Metanephros (tissue), 1 donor: ENCODE measurements around the gene C2orf81. TPM values are rescaled to one million over a fixed set of nuclear protein-coding genes. Genes with fewer than 3 reads are reported as not detected.

Source experiments
- total RNA-seq: library from RNA; depleted of rRNA; stranded (reverse); fragments of >200 nt; gene quantifications from one replicate; pipeline ENCODE4 v1.2.3, GENCODE V29; 2014

C2orf81 gene
- total RNA-seq = 3.7 TPM

DNA sequence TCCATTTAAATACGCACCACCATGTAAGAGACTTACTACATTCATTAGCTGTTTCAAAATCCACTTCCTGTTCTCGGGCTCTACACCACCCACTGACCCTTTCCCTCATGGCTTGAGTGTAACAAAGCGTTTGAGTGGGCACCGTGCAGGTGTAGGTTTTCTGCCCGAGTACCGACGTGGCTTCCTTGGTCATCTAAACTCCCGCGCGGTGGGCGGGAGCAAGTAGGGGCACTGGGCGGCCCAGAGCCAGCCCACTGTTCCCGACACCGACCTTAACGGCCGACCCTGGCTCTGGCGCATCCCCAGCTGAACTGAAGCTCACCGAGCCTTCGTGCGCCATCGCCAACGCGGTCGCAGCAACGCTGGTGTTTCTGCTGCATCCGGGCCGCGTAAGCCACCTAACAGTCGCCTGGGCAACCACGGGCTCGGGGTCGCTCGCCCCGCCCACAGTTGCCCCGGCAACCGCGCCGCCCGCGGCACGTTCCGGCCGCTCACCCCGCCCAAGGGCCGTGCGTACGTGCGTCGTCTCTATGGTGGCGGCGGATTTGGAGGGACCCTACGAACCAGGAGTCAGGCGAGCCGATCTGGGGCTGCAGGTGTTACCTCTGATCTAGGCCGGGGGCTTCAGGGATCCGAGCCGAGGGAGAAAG, at the start of gene C2orf81, which contains the start of gene WDR54:
C2orf81 (minus strand) TSS at position 399 of the 650 bp plus-strand sequence; CDS start at position 340, 59 bp downstream.
WDR54 (plus strand) TSS at position 510 of the 650 bp plus-strand sequence. CDS start 424 bp downstream, outside the sequence.

GRCh38 chr2:74458132-74458937, 36.9 kb upstream of the C2orf81 start, which contains the start of gene WBP1:
WBP1 (plus strand) TSS chr2:74458438; CDS start chr2:74458603, 165 bp downstream.

DNA sequence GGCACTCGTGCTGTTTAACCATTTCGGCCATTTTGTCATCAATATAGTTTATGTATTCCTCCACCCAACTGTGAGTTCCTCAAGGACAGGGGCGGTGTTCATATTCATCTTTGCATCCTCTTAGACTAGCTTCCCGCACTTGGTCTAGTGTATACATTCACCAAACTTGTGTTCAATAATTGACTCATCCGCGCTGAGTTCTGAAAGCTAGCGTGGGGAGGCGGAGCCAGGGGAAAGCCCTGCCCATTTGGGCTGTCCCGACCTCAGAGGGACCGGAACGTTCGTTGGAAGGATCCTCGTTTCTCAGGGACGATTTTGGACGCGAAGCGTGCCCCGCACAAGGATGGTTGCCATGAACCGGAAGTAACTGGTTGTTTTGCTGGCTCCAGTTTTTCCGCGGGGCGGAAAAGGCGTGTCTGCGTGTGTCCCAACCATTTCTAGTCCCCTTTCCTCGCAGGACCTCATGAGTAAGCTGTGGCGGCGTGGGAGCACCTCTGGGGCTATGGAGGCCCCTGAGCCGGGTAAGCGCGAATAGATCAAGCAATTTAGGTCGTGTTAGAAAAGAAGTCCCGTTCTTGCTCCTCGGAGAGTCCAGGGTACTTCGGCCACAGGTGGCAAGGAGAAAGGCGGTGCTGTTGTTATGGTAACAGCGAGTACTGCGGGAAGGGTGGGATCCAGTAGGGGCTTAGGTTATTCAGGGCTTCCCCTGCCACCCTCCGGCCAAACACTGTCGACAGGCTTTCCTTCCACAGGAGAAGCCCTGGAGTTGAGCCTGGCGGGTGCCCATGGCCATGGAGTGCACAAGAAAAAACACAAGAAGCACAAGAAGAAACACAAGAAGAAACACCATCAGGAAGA, 33.5 kb upstream of the C2orf81 start, which contains the start of gene INO80B:
INO80B (plus strand) TSS at position 434 of the 858 bp plus-strand sequence; CDS start at position 464, 30 bp downstream.

GRCh38 chr2:74441690-74442482, 20.5 kb upstream of the C2orf81 start, which contains the start of gene RTKN:
RTKN (minus strand) TSS chr2:74441937; CDS start chr2:74441816, 121 bp downstream.

GRCh38 chr2:74379851-74380789, 41.3 kb downstream of the C2orf81 start, which contains the start of gene DCTN1:
DCTN1 (minus strand) TSS chr2:74380311; CDS start chr2:74380037, 274 bp downstream.

Other genes with a start within 250 kb of the C2orf81 start
- gene MOB1A, start 242.7 kb downstream of the C2orf81 start, total RNA-seq = 99.8 TPM
- gene MTHFD2, start 223.0 kb downstream of the C2orf81 start, total RNA-seq = 14.2 TPM
- gene SLC4A5, start 78.2 kb downstream of the C2orf81 start, total RNA-seq = 8.4 TPM
- gene DCTN1, start 41.3 kb downstream of the C2orf81 start, total RNA-seq = 111 TPM
- 20.8 TPM for gene WDR54, start 111 bp upstream of the C2orf81 start, total RNA-seq
- 55.7 TPM for gene RTKN, start 20.3 kb upstream of the C2orf81 start, total RNA-seq
- 22.7 TPM for gene INO80B, start 33.5 kb upstream of the C2orf81 start, total RNA-seq
- gene WBP1, start 36.8 kb upstream of the C2orf81 start, total RNA-seq = 59.0 TPM
- 48.1 TPM for gene MOGS, start 43.8 kb upstream of the C2orf81 start, total RNA-seq
- 38.5 TPM for gene MRPL53, start 51.1 kb upstream of the C2orf81 start, total RNA-seq
- gene CCDC142, start 61.4 kb upstream of the C2orf81 start, total RNA-seq = 31.2 TPM
- gene TTC31, start 61.5 kb upstream of the C2orf81 start, total RNA-seq = 28.2 TPM
- 1.1 TPM for gene LBX2, start 78.0 kb upstream of the C2orf81 start, total RNA-seq
- gene PCGF1, start 86.1 kb upstream of the C2orf81 start, total RNA-seq = 8.9 TPM
- gene TLX2, start 92.8 kb upstream of the C2orf81 start, total RNA-seq = not detected
- gene DQX1, start 104.6 kb upstream of the C2orf81 start, total RNA-seq = not detected
- 68.7 TPM for gene AUP1, start 108.1 kb upstream of the C2orf81 start, total RNA-seq
- 33.0 TPM for gene HTRA2, start 108.3 kb upstream of the C2orf81 start, total RNA-seq
- gene LOXL3, start 132.3 kb upstream of the C2orf81 start, total RNA-seq = 10.0 TPM
- gene DOK1, start 133.1 kb upstream of the C2orf81 start, total RNA-seq = 10.5 TPM
- 0.47 TPM for gene M1AP, start 226.7 kb upstream of the C2orf81 start, total RNA-seq
- gene SEMA4F, start 232.6 kb upstream of the C2orf81 start, total RNA-seq = 4.0 TPM